Measurements from ENCODE around the gene OCA2. TPM values are rescaled to one million over a fixed set of nuclear protein-coding genes. Genes with fewer than 3 reads are reported as not detected.

OCA2 gene
- total and polyA plus RNA-seq, 2 of the 13 experiments (the other 11 are each of a cell fraction or from before 2014, with no cell fraction given), result 0.02 to 0.05 TPM

DNA sequence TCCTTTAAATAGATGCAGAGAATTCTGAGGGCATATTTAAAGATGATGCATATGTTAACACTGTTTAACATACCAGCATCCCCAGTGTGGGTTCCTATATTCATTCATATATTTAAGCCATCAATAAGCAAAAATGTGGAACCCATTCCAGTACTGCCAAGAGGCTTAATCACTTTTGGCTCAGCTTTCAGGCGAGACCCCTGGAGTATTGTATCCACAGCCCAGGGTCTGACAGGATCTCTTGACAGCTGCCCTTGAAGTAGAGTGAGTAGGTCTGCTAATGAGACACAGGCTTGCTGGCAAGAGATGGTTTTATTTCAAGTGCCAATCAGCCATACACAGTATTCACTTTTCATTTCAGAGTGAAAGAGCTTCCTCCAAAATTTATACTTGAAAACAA is 367.3 kb downstream of the OCA2 start:
- H3K9ac ChIP-seq (ENCODE audit: insufficient read depth, low read depth, low read length), result no peak overlapping the region
- 0% methylated on average over 1 of the region's 1 CpG for WGBS (ENCODE audit: low lambda C conversion rate)
- in situ Hi-C loops (cut with HindIII; ENCODE audit: extremely low pct_ligation_motif_present, low pct_unique_long_range_greater_than_20kb) (no loop called here), intact Hi-C loops (cut with micrococcal nuclease; ENCODE audit: unreplicated experiment) (no loop called here)
- H2AFZ ChIP-seq (ENCODE audit: low read length), result no peak overlapping the region
- no peaks in the 10 kb centered on the region for H3K4me1 ChIP-seq (ENCODE audit: insufficient read depth, low read length)
- H3K27me3 ChIP-seq (ENCODE audit: control insufficient read depth in 1 of 2, insufficient read depth in 2 of 2, low read length in 2 of 2), result no peaks in the 10 kb centered on the region; a peak in 1 of 5 replicates
- BruUV-seq (replicated peaks), result no TSS peak
- no peak for FAIRE-seq
- no peak for TF ChIP-seq ESRRA (CRISPR knock-in tag; IDR thresholded peaks at IDR 0.05; ENCODE audit: low read depth)
- TF ChIP-seq SAFB2 (CRISPR knock-in tag; IDR thresholded peaks at IDR 0.05; ENCODE audit: borderline replicate concordance, low read depth), result no peak
- no peak for TF ChIP-seq GMEB1 (CRISPR knock-in tag; IDR thresholded peaks at IDR 0.05; ENCODE audit: borderline replicate concordance)
- no peak for TF ChIP-seq DR1 (CRISPR knock-in tag; IDR thresholded peaks at IDR 0.05)
- TF ChIP-seq SRSF9 (IDR thresholded peaks at IDR 0.05; ENCODE audit: borderline replicate concordance, insufficient read depth, low read depth, low read length, poor library complexity, severe bottlenecking), result no peak
- TF ChIP-seq SMARCC2 (IDR thresholded peaks at IDR 0.05), result no peak
- TF ChIP-seq RFX3 (CRISPR knock-in tag; IDR thresholded peaks at IDR 0.05), result no peak
- no peak for TF ChIP-seq HOXA7 (CRISPR knock-in tag; IDR thresholded peaks at IDR 0.05)
- no peak for TF ChIP-seq ZNF569 (CRISPR knock-in tag; IDR thresholded peaks at IDR 0.05; ENCODE audit: borderline replicate concordance)
- TF ChIP-seq SRSF1 (optimal IDR thresholded peaks at IDR 0.05; ENCODE audit: low read depth, low read length), result no peak
- TF ChIP-seq ZNF557 (CRISPR knock-in tag; IDR thresholded peaks at IDR 0.05), result no peak
- TF ChIP-seq ZBED4 (CRISPR knock-in tag; IDR thresholded peaks at IDR 0.05; ENCODE audit: borderline replicate concordance), result no peak
- TF ChIP-seq RXRA (CRISPR knock-in tag; IDR thresholded peaks at IDR 0.05), result no peak
- TF ChIP-seq ZNF629 (CRISPR knock-in tag; conservative IDR thresholded peaks at IDR 0.05), result no peak
- TF ChIP-seq, protein P1, sequence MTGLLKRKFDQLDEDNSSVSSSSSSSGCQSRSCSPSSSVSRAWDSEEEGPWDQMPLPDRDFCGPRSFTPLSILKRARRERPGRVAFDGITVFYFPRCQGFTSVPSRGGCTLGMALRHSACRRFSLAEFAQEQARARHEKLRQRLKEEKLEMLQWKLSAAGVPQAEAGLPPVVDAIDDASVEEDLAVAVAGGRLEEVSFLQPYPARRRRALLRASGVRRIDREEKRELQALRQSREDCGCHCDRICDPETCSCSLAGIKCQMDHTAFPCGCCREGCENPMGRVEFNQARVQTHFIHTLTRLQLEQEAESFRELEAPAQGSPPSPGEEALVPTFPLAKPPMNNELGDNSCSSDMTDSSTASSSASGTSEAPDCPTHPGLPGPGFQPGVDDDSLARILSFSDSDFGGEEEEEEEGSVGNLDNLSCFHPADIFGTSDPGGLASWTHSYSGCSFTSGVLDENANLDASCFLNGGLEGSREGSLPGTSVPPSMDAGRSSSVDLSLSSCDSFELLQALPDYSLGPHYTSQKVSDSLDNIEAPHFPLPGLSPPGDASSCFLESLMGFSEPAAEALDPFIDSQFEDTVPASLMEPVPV (CRISPR knock-in tag; IDR thresholded peaks at IDR 0.05), result no peak
- TF ChIP-seq ZNF292 (CRISPR knock-in tag; IDR thresholded peaks at IDR 0.05; ENCODE audit: borderline replicate concordance, low read depth), result no peak
- no peak for TF ChIP-seq ELF4 (CRISPR knock-in tag; IDR thresholded peaks at IDR 0.05; ENCODE audit: borderline replicate concordance)
- H3K79me2 ChIP-seq (ENCODE audit: insufficient read depth, low read length), result no peaks in the 10 kb centered on the region
- H3K9me3 ChIP-seq (ENCODE audit: low read length), result peaks cover 21% of the 10 kb centered on the region
- no peak for DNase-seq (ENCODE audit: low spot score)
- no peak overlapping the region for H3K4me2 ChIP-seq (ENCODE audit: low read depth, low read length)
- H3K27ac ChIP-seq (ENCODE audit: extremely low read length, insufficient read depth, low read length), result no peak overlapping the region
- ChIA-PET POLR2A (no interaction called here), CTCF (ENCODE audit: low intra/inter-chr PET ratio, low total read pairs) (no interaction called here)
- no peaks in the 10 kb centered on the region for H3K36me3 ChIP-seq (replicated peaks in 1 of 2; ENCODE audit: control insufficient read depth in 1 of 2, insufficient read depth in 2 of 2, low read length in 2 of 2)
- H4K20me1 ChIP-seq (ENCODE audit: insufficient read depth, low read length), result no peaks in the 10 kb centered on the region
- no peak for ATAC-seq
- H3K4me3 ChIP-seq (replicated peaks in 1 of 3; ENCODE audit: insufficient read depth in 1 of 3, low read depth in 2 of 3, low read length in 3 of 3), result no peak overlapping the region

Measured in HepG2 (cell line).